Measurements from ENCODE around the gene RASAL3. TPM values are rescaled to one million over a fixed set of nuclear protein-coding genes. Genes with fewer than 3 reads are reported as not detected.

Gene RASAL3
- total RNA-seq, 1 experiment from 2014 or later, result not detected

DNA sequence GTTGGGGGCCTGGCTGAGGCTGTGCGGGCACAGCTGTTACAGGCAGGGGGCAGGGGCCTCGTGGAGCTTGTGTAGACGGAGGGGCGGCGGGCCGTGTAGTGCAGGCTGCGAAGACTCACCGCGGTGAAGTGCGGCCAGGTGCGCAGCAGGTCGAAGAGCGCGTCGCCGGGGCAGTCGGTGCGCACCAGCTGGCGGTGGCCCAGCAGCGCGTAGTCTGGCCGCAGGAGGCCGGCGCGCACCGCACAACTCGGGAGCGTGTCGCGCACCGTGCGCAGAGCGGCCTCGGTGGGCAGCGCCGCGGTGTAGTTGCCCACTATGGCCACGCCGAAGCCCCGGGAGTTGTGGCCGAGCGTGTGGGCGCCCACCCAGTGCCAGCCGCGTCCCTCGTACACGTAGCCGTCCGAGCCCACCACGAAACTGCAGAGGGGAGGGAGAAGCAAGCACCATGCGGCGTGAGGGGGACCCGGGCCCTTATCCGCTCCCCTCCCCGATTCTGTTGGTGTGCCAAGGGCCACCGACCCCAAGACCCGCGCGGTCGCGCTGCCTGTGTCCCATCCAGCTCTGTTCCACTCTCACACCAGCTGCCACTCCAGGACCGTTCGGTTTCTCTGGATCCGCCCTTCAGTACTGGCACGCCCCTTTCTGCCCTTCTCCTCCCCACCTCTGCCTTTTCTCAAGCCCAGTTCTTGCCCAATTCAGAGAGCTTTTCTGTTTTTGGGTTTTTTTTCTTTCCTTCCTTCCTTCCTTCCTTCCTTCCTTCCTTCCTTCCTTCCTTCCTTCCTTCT is 5.4 kb upstream of the RASAL3 start:
- no peaks in the 10 kb centered on the region for H3K4me1 Mint-ChIP-seq (ENCODE audit: insufficient read depth, unreplicated experiment)
- intact Hi-C loops (cut with micrococcal nuclease), result no loop called here

DNA sequence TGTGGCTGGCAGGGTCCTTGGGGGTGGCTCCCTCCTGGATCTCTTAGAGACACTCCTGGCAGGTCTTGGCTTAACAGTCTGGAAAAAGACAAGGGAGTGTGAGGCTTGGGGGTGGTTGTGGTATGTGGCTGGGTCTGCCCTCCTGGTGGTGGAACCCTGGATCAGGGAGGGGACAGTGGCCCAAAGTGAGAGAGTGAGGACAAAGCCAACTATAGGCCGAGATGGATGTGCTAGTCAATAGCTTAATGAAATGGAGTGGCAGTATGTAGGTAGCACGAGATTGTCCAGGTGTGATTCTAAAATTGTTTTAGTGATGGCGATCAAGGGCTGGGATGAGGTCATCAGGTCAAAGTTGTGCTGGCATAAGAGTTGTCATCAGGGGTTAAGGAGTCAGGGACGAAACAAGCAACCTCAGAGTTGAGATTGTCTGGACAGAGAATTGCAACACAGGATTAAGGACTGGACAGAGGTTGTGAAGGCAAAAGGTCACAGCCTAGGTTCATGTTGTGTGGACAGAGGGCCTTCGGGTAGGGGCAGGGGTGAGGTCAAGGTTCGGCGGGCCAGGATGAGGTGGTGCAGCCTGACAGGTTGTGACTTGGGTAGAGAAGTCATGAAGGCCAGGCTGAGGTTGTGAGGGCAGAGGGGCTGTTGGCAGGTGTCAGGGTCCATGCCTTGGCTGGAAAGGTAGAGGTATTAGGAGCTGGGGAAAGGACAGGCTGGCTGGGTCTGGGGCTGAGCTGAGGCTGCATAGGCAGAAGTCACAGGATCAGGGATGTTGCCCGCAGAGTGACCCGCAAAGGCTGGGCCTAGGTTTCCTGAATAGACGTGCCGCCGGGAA is 4.5 kb upstream of the RASAL3 start:
- POLR2A ChIA-PET, result interaction anchor here (0.5 to 0.8 kb wide), 2 partner anchors 12 to 16 kb away, joined by 3 read pairs; no protein-coding TSS in a partner anchor
- no peak overlapping the region for H3K27ac Mint-ChIP-seq (ENCODE audit: low read depth, unreplicated experiment)

More for the DNA sequence above, 5.4 kb upstream of the RASAL3 start:
- DNase-seq (ENCODE audit: unreplicated experiment), result no peak
- no TSS peak for BruUV-seq (replicated peaks)
- Mint-ChIP-seq H3K9me3 (ENCODE audit: unreplicated experiment) (no peaks in the 10 kb centered on the region), H3K27me3 (ENCODE audit: insufficient read depth, unreplicated experiment) (peaks cover 11% of the 10 kb centered on the region), H3K27ac (ENCODE audit: low read depth, unreplicated experiment) (no peak overlapping the region), H3K36me3 (ENCODE audit: insufficient read depth, unreplicated experiment) (no peaks in the 10 kb centered on the region), H3K4me3 (ENCODE audit: unreplicated experiment) (no peak overlapping the region)
- ChIA-PET POLR2A (no interaction called here), CTCF (no interaction called here)
- TF ChIP-seq, protein P1, sequence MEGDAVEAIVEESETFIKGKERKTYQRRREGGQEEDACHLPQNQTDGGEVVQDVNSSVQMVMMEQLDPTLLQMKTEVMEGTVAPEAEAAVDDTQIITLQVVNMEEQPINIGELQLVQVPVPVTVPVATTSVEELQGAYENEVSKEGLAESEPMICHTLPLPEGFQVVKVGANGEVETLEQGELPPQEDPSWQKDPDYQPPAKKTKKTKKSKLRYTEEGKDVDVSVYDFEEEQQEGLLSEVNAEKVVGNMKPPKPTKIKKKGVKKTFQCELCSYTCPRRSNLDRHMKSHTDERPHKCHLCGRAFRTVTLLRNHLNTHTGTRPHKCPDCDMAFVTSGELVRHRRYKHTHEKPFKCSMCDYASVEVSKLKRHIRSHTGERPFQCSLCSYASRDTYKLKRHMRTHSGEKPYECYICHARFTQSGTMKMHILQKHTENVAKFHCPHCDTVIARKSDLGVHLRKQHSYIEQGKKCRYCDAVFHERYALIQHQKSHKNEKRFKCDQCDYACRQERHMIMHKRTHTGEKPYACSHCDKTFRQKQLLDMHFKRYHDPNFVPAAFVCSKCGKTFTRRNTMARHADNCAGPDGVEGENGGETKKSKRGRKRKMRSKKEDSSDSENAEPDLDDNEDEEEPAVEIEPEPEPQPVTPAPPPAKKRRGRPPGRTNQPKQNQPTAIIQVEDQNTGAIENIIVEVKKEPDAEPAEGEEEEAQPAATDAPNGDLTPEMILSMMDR (IDR thresholded peaks at IDR 0.05; ENCODE audit: unreplicated experiment), result no peak

DNA sequence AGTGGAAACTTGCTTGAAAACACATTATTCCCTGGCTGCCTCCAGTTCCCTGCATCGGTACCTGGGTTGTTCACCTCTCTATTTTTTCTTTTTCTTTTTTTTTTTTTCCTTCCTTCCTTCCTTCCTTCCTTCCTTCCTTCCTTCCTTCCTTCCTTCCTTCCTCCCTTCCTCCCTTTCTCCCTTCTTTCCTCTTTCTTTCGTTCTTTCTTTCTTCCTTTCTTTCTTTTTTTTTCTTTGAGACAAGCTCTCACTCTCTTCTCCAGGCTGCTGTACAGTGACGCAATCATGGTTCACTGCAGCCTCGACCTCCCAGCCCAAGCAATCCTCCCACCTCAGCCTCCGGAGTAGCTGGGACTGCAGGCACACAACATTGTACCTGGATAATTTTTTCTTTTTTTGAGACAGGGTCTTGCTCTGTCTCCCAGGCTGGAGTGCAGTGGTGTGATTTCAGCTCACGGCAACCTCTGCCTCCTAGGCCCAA is 3.4 kb upstream of the RASAL3 start:
- peaks cover 11% of the 10 kb centered on the region for H3K27me3 Mint-ChIP-seq (ENCODE audit: insufficient read depth, unreplicated experiment)
- intact Hi-C loops (cut with micrococcal nuclease), result no loop called here
- ChIA-PET CTCF (interaction anchor here (0.6 to 1.2 kb wide), 4 partner anchors 12 to 465 kb away, joined by 3 to 6 read pairs (median 4); no protein-coding TSS in a partner anchor), POLR2A (interaction anchor here (0.8 kb wide), 1 partner anchor 13 kb away, joined by 3 read pairs; no protein-coding TSS in a partner anchor)
- no peak for DNase-seq (ENCODE audit: unreplicated experiment)
- no peak overlapping the region for H3K4me3 Mint-ChIP-seq (ENCODE audit: unreplicated experiment)
- H3K36me3 Mint-ChIP-seq (ENCODE audit: insufficient read depth, unreplicated experiment), result no peaks in the 10 kb centered on the region
- TF ChIP-seq, protein P1 (IDR thresholded peaks at IDR 0.05; ENCODE audit: unreplicated experiment), result no peak
- H3K4me1 Mint-ChIP-seq (ENCODE audit: insufficient read depth, unreplicated experiment), result no peaks in the 10 kb centered on the region
- peak overlapping the region; percentile 36 for H3K27ac Mint-ChIP-seq (ENCODE audit: low read depth, unreplicated experiment)
- no TSS peak for BruUV-seq (replicated peaks)
- no peaks in the 10 kb centered on the region for H3K9me3 Mint-ChIP-seq (ENCODE audit: unreplicated experiment)

More for the DNA sequence above, 4.5 kb upstream of the RASAL3 start:
- intact Hi-C loops (cut with micrococcal nuclease), result no loop called here
- TF ChIP-seq, protein P1 (IDR thresholded peaks at IDR 0.05; ENCODE audit: unreplicated experiment), result no peak
- H3K27me3 Mint-ChIP-seq (ENCODE audit: insufficient read depth, unreplicated experiment), result peaks cover 11% of the 10 kb centered on the region
- DNase-seq (ENCODE audit: unreplicated experiment), result no peak
- CTCF ChIA-PET, result no interaction called here
- BruUV-seq (replicated peaks), result no TSS peak
- no peaks in the 10 kb centered on the region for H3K36me3 Mint-ChIP-seq (ENCODE audit: insufficient read depth, unreplicated experiment)
- H3K9me3 Mint-ChIP-seq (ENCODE audit: unreplicated experiment), result no peaks in the 10 kb centered on the region
- H3K4me1 Mint-ChIP-seq (ENCODE audit: insufficient read depth, unreplicated experiment), result no peaks in the 10 kb centered on the region
- H3K4me3 Mint-ChIP-seq (ENCODE audit: unreplicated experiment), result no peak overlapping the region

Measured in MCF 10A (cell line).